DND-41 (cell line): ENCODE measurements around the gene RPL10.

ENCODE experiments used
- CTCF ChIP-seq: IDR thresholded peaks from 2 replicates; pipeline ENCODE4 v1.5.1; 2012; ENCODE audit warnings: borderline replicate concordance, low read length, moderate library complexity, mild to moderate bottlenecking; ENCODE audit not compliant: poor library complexity, severe bottlenecking; ENCODE audit errors: extremely low read depth
- EZH2 ChIP-seq: IDR thresholded peaks from 3 replicates; pipeline ENCODE4 v1.6.1; 2012; ENCODE audit warnings: borderline replicate concordance, low read depth, mild to moderate bottlenecking, moderate library complexity, low read length, inconsistent platforms; ENCODE audit not compliant: severe bottlenecking

GRCh38 chrX:154399527-154400368 lies 1.6 kb downstream of the RPL10 start:
- TF ChIP-seq CTCF (no peak), EZH2 (no peak)
